ENCODE measurements around the gene ATP2B2. TPM values are rescaled to one million over a fixed set of nuclear protein-coding genes. Genes with fewer than 3 reads are reported as not detected.

ATP2B2 gene
- total RNA-seq, 1 donor from 2014 or later: 0.09 TPM

DNA sequence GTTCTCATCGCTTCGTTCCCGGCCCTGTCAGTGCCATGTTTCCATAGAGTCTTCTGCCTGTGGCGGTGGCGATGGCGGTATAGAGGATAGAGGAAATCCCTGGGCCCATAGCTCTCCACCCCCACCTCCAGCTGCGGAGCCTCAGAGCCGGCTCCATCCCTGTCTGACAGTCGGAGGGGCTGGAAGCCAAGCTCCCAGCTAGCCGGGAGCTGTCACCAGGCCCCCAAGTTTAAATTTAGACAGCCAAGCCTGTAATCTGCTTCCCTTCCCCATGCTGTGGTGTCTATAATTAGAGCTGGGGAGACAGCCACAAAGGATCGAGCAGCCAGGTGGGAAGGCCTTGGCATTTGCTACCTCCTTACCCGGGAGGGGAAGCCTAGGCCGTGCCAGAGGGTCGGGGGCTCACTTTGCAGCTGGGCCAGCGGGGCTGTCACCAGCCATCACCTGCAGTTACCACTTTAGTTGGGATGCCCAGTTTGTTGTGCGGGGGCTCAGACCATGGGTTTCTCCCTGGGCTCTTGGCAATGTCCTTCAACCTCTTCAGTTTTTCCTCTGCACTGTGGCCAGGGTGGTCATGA lies 128.1 kb downstream of the ATP2B2 start:
- H3K36me3 ChIP-seq: no peaks in the 10 kb centered on the region
- DNase-seq (no peak), ATAC-seq (peak; percentile 10 to 12)
- intact Hi-C loops (cut with DNase I): no loop called here
- TF ChIP-seq, protein P1, sequence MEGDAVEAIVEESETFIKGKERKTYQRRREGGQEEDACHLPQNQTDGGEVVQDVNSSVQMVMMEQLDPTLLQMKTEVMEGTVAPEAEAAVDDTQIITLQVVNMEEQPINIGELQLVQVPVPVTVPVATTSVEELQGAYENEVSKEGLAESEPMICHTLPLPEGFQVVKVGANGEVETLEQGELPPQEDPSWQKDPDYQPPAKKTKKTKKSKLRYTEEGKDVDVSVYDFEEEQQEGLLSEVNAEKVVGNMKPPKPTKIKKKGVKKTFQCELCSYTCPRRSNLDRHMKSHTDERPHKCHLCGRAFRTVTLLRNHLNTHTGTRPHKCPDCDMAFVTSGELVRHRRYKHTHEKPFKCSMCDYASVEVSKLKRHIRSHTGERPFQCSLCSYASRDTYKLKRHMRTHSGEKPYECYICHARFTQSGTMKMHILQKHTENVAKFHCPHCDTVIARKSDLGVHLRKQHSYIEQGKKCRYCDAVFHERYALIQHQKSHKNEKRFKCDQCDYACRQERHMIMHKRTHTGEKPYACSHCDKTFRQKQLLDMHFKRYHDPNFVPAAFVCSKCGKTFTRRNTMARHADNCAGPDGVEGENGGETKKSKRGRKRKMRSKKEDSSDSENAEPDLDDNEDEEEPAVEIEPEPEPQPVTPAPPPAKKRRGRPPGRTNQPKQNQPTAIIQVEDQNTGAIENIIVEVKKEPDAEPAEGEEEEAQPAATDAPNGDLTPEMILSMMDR (IDR thresholded peaks at IDR 0.05): no peak
- no peaks in the 10 kb centered on the region for H3K4me1 ChIP-seq
- H3K9me3 ChIP-seq: no peaks in the 10 kb centered on the region
- no peak overlapping the region for H3K4me3 ChIP-seq
- no peak overlapping the region for H3K27ac ChIP-seq
- no peaks in the 10 kb centered on the region for H3K27me3 ChIP-seq (ENCODE audit: low read depth)

DNA sequence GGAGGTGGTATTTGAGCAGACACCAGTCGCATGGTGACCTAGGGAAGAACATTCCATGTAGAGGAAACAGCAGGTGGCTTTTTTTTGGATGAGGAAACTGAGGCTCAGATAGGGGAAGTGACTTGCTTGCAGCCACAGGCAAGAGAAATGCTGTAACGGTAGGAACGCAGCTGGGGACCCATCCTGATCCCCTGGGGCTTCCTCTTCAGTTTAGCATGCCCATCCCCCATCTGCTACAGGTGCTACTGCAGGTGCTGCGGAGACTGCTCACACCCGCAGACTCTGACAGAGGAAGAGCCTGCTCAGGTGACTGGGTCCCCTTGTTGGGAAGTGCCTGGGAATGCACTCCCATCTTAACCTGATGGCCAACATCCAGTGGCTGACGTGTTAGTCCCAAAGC lies 129.0 kb downstream of the ATP2B2 start:
- TF ChIP-seq, protein P1 (IDR thresholded peaks at IDR 0.05): no peak
- intact Hi-C loops (cut with DNase I): no loop called here
- no peak for ATAC-seq

DNA sequence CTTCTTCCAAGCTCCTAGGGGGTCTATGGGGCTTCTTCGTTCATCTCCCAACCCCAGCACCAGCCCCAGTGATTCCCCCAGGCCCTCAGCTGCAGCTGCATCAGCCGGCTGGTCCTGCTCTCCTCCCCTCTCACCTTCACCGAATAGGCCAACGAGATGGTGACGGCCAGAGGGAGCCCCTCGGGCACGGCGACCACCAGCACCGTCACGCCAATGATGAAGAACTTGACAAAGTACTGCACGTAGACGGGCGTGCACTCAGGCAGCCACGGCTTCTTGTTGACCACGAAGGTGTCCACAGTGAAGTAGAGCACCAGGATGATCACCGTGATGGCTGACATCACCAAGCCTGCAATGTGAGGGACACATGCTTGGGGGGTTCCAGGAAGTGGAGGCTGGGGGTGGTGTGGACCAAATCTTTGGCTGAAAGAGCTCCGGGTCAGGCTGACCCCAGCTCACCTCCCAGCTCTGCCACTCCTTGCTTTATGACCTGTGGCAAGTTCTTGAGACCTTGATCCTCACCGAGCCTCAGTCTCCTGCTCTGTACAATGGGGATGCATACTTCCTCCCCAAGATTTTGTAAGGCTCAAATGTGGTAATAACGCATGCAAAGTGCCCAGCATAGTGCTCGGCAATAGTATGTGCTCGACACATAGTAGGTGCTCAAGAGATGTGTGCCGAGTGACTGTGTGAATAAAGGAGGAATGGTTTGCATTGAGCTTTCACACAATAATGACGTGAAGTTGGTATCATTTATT lies 129.9 kb downstream of the ATP2B2 start:
- TF ChIP-seq, protein P1 (IDR thresholded peaks at IDR 0.05): no peak
- Histone ChIP-seq H3K9me3 (no peaks in the 10 kb centered on the region), H3K4me1 (no peaks in the 10 kb centered on the region), H3K4me3 (no peak overlapping the region), H3K27ac (no peak overlapping the region), H3K36me3 (no peaks in the 10 kb centered on the region), H3K27me3 (ENCODE audit: low read depth) (no peaks in the 10 kb centered on the region)
- intact Hi-C loops (cut with DNase I): no loop called here
- DNase-seq: no peak
- no peak for ATAC-seq

More for the DNA sequence above, 129.0 kb downstream of the ATP2B2 start:
- DNase-seq: no peak
- Histone ChIP-seq H3K9me3 (no peaks in the 10 kb centered on the region), H3K27ac (no peak overlapping the region), H3K27me3 (ENCODE audit: low read depth) (no peaks in the 10 kb centered on the region), H3K36me3 (no peaks in the 10 kb centered on the region), H3K4me1 (no peaks in the 10 kb centered on the region), H3K4me3 (no peak overlapping the region)

GRCh38 chr3:10374311-10374710 lies 131.1 kb downstream of the ATP2B2 start:
- TF ChIP-seq, protein P1 (IDR thresholded peaks at IDR 0.05): no peak
- DNase-seq: no peak

GRCh38 chr3:10373686-10374261 lies 131.6 kb downstream of the ATP2B2 start:
- TF ChIP-seq, protein P1 (IDR thresholded peaks at IDR 0.05): no peak
- no peaks in the 10 kb centered on the region for H3K36me3 ChIP-seq
- intact Hi-C loops (cut with DNase I): no loop called here

More at GRCh38 chr3:10374311-10374710, 131.1 kb downstream of the ATP2B2 start:
- Histone ChIP-seq H3K9me3 (no peaks in the 10 kb centered on the region), H3K27ac (no peak overlapping the region), H3K4me1 (no peaks in the 10 kb centered on the region), H3K4me3 (no peak overlapping the region), H3K36me3 (no peaks in the 10 kb centered on the region), H3K27me3 (ENCODE audit: low read depth) (no peaks in the 10 kb centered on the region)
- ATAC-seq: no peak
- intact Hi-C loops (cut with DNase I): no loop called here

More at GRCh38 chr3:10373686-10374261, 131.6 kb downstream of the ATP2B2 start:
- no peak for DNase-seq
- H3K9me3 ChIP-seq: no peaks in the 10 kb centered on the region
- no peak overlapping the region for H3K27ac ChIP-seq
- H3K4me1 ChIP-seq: no peaks in the 10 kb centered on the region
- H3K27me3 ChIP-seq (ENCODE audit: low read depth): no peaks in the 10 kb centered on the region
- H3K4me3 ChIP-seq: no peak overlapping the region
- no peak for ATAC-seq
